ENCODE data around the gene MICA.
"Not testable (repeated sequence)": the region's sequence is repeated elsewhere in the genome, so short reads cannot be mapped to it uniquely, and the experiment has no call there.

GRCh38 chr6:31459864-31460263, 56.5 kb downstream of the MICA start:
- TF ChIP-seq ELF4 (IDR thresholded peaks at IDR 0.05); PKNOX1 (IDR thresholded peaks at IDR 0.05); NFRKB (IDR thresholded peaks at IDR 0.05); SUZ12 (IDR thresholded peaks at IDR 0.05); BHLHE40 (IDR thresholded peaks at IDR 0.05; ENCODE audit: borderline replicate concordance); FOXA1 (IDR thresholded peaks at IDR 0.05); HDGF (IDR thresholded peaks at IDR 0.05; ENCODE audit: borderline replicate concordance); TARDBP (IDR thresholded peaks at IDR 0.05); FOXK2 (IDR thresholded peaks at IDR 0.05); SP1 (IDR thresholded peaks at IDR 0.05); FOXM1 (IDR thresholded peaks at IDR 0.05; ENCODE audit: borderline replicate concordance); ARNT (IDR thresholded peaks at IDR 0.05); CTBP1 (IDR thresholded peaks at IDR 0.05; ENCODE audit: borderline replicate concordance): not testable (repeated sequence)

Measured in HEK293T (cell line).